ENCODE data around the gene TSPAN18. TPM values are rescaled to one million over a fixed set of nuclear protein-coding genes. Genes with fewer than 3 reads are reported as not detected.

The TSPAN18 gene
- total and polyA plus RNA-seq, 2 of the 8 experiments (the other 6 are each of a cell fraction or from before 2014, with no cell fraction given) = 5.2 to 10.2 TPM

GRCh38 chr11:44693654-44694119 is 33.1 kb upstream of the TSPAN18 start:
- H4K5ac ChIP-seq (ENCODE audit: insufficient read length, low read depth, low read length) = no peak overlapping the region
- H3K27me3 ChIP-seq (replicated peaks in 1 of 4; ENCODE audit: control insufficient read depth in 3 of 4, extremely low read depth in 1 of 4, insufficient read depth in 3 of 4, low read length in 3 of 4) = no peaks in the 10 kb centered on the region
- no peak overlapping the region for H3K18ac ChIP-seq (ENCODE audit: extremely low read depth, low read length)
- H3K9me3 ChIP-seq (ENCODE audit: insufficient read depth in 2 of 2, low read depth in 1 of 2, low read length in 1 of 2) = 0 out of 4 replicates have a peak, but pooled peaks cover 0 to 4% of the 10 kb centered on the region in 2 experiments
- no peak overlapping the region for H3K4ac ChIP-seq (replicated peaks; ENCODE audit: insufficient read length, low read depth, low read length)
- FAIRE-seq (no peak), DNase-seq (ENCODE audit: low read depth in 1 of 2, low spot score in 2 of 2) (no peak)
- ChIA-PET POLR2A (ENCODE audit: partially characterized antibody) (no interaction called here), CTCF (ENCODE audit: partially characterized antibody) (interaction anchor here (0.7 to 1.6 kb wide), 5 partner anchors 15 to 233 kb away, joined by 3 to 5 read pairs (median 3); no protein-coding TSS in a partner anchor)
- H2AFZ ChIP-seq (ENCODE audit: low read length) = no peak overlapping the region
- no peak overlapping the region for H2BK20ac ChIP-seq (ENCODE audit: low read length)
- 0 out of 2 replicates have a peak overlapping the region, but pooled peaks have one; percentile 50 for H2BK15ac ChIP-seq (ENCODE audit: low read length)
- no peak overlapping the region for H2AK5ac ChIP-seq (ENCODE audit: low read depth, low read length)
- H3K36me3 ChIP-seq (ENCODE audit: control insufficient read depth in 2 of 4, insufficient read depth in 4 of 4, low read length in 3 of 4) = no peaks in the 10 kb centered on the region
- TF ChIP-seq CBX8 (IDR thresholded peaks at IDR 0.05; ENCODE audit: borderline replicate concordance, low read depth, low read length) = no peak
- no peak for TF ChIP-seq NRF1 (IDR thresholded peaks at IDR 0.05; ENCODE audit: low read depth, low read length)
- TF ChIP-seq HDAC6 (IDR thresholded peaks at IDR 0.05; ENCODE audit: low read depth, low read length) = no peak
- TF ChIP-seq TAF7 (optimal IDR thresholded peaks at IDR 0.05; ENCODE audit: borderline replicate concordance, low read depth, low read length) = no peak
- no peak for TF ChIP-seq RBBP5 (IDR thresholded peaks at IDR 0.05; ENCODE audit: borderline replicate concordance, low read depth, low read length)
- TF ChIP-seq RFX5 (IDR thresholded peaks at IDR 0.05; ENCODE audit: borderline replicate concordance, low read depth, low read length) = no peak
- H3K56ac ChIP-seq (replicated peaks; ENCODE audit: insufficient read length, low read depth, low read length) = no peak overlapping the region
- H4K91ac ChIP-seq (replicated peaks; ENCODE audit: insufficient read length, low read length) = no peak overlapping the region
- H3K4me1 ChIP-seq (replicated peaks in 1 of 4; ENCODE audit: control insufficient read depth in 3 of 4, insufficient read depth in 4 of 4, low read length in 3 of 4) = no peaks in the 10 kb centered on the region
- no peak overlapping the region for H3K4me2 ChIP-seq (ENCODE audit: insufficient read depth in 1 of 2, low read depth in 2 of 2, low read length in 2 of 2)
- no peak overlapping the region for H3K14ac ChIP-seq (ENCODE audit: insufficient read length)
- H4K8ac ChIP-seq (ENCODE audit: extremely low read depth, insufficient read depth, low read length) = no peak overlapping the region
- H4K20me1 ChIP-seq (replicated peaks in 1 of 2; ENCODE audit: control insufficient read depth in 1 of 2, insufficient read depth in 2 of 2, low read length in 2 of 2) = no peaks in the 10 kb centered on the region
- H3K79me1 ChIP-seq (ENCODE audit: low read depth, low read length) = no peaks in the 10 kb centered on the region
- WGBS, 2 experiments (ENCODE audit: extremely low coverage in 1 of 2, insufficient coverage in 1 of 2, insufficient read length in 1 of 2, insufficient replicate concordance in 2 of 2, low coverage in 1 of 2, low lambda C conversion rate in 2 of 2, missing lambda C conversion rate in 1 of 2) = 74% methylated on average over 7 of the region's 7 CpGs; no CpG with 5 or more reads in 1 of the 2 experiments
- no peak overlapping the region for H3K23ac ChIP-seq (ENCODE audit: insufficient read length)
- H3K79me2 ChIP-seq (ENCODE audit: control insufficient read depth in 1 of 2, insufficient read depth in 2 of 2, low read length in 2 of 2) = no peaks in the 10 kb centered on the region
- H3K27ac ChIP-seq (ENCODE audit: low read depth, low read length) = no peak overlapping the region
- no peak overlapping the region for H3K9ac ChIP-seq (replicated peaks in 1 of 4; ENCODE audit: extremely low read depth in 1 of 4, low read depth in 3 of 4, low read length in 3 of 4)
- H3K23me2 ChIP-seq (ENCODE audit: low read depth, low read length) = no peaks in the 10 kb centered on the region
- no peak overlapping the region for H2BK5ac ChIP-seq (ENCODE audit: low read depth, low read length)
- H2BK12ac ChIP-seq (ENCODE audit: low read depth, low read length) = no peak overlapping the region
- no peak overlapping the region for H3K4me3 ChIP-seq (ENCODE audit: extremely low read depth in 1 of 4, insufficient read depth in 2 of 4, low read depth in 3 of 4, low read length in 4 of 4)
- no peak overlapping the region for H2BK120ac ChIP-seq (replicated peaks; ENCODE audit: low read depth, low read length)
